ENCODE measurements around the gene LCAT. TPM values are rescaled to one million over a fixed set of nuclear protein-coding genes. Genes with fewer than 3 reads are reported as not detected.

Gene LCAT
- total and polyA plus RNA-seq, 4 donors, result 8.4 to 43.9 (median 21.9) TPM

DNA sequence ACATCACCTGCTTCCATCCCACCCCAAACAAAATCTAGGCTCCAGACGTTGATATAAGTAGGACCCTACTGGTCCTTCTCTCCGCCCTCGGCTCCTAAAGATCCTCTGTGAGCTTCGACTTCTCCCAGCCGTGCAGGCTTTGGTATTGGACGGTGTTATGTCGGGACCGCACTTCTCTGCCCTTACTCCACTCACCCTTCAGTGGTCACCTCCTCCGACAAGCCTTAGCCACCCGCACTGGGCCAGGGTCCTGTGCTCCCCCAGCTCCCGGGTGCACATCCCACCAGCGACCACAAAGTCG, 8.9 kb downstream of the LCAT start:
- peaks cover 0 to 39% (median 7%) of the 10 kb centered on the region in 4 donors for H3K36me3 ChIP-seq (ENCODE audit: control insufficient read depth in 4 of 4, insufficient read depth in 4 of 4, low read length in 4 of 4)
- no peaks in the 10 kb centered on the region for H3K27me3 ChIP-seq (ENCODE audit: control insufficient read depth in 3 of 3, insufficient read depth in 3 of 3, low read length in 2 of 3)
- peak overlapping the region; percentile 38 to 94 for H3K27ac ChIP-seq (ENCODE audit: low read depth in 1 of 2, low read length in 1 of 2)
- 50 to 70% methylated on average over 13 of the region's 13 CpGs for WGBS, 2 donors
- TF ChIP-seq, protein P1, sequence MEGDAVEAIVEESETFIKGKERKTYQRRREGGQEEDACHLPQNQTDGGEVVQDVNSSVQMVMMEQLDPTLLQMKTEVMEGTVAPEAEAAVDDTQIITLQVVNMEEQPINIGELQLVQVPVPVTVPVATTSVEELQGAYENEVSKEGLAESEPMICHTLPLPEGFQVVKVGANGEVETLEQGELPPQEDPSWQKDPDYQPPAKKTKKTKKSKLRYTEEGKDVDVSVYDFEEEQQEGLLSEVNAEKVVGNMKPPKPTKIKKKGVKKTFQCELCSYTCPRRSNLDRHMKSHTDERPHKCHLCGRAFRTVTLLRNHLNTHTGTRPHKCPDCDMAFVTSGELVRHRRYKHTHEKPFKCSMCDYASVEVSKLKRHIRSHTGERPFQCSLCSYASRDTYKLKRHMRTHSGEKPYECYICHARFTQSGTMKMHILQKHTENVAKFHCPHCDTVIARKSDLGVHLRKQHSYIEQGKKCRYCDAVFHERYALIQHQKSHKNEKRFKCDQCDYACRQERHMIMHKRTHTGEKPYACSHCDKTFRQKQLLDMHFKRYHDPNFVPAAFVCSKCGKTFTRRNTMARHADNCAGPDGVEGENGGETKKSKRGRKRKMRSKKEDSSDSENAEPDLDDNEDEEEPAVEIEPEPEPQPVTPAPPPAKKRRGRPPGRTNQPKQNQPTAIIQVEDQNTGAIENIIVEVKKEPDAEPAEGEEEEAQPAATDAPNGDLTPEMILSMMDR (IDR thresholded peaks at IDR 0.05; ENCODE audit: control extremely low read depth, extremely low read depth), result no peak
- H3K4me1 ChIP-seq (ENCODE audit: control insufficient read depth in 5 of 5, insufficient read depth in 5 of 5, low read length in 5 of 5), result peaks cover 0 to 23% (median 5%) of the 10 kb centered on the region in 5 donors
- ATAC-seq (ENCODE audit: insufficient read depth, low FRiP score) (no peak), DNase-seq (peak in 2 of 3 donors; percentile 29 to 33)
- H3K4me3 ChIP-seq, result peak overlapping the region; percentile 20
- no peaks in the 10 kb centered on the region for H3K9me3 ChIP-seq (ENCODE audit: control insufficient read depth in 4 of 4, insufficient read depth in 3 of 4, low read length in 3 of 4)
- H3K9ac ChIP-seq (ENCODE audit: insufficient read depth in 1 of 2, low read length in 2 of 2), result peak overlapping the region in 1 of 2 donors; percentile 43

DNA sequence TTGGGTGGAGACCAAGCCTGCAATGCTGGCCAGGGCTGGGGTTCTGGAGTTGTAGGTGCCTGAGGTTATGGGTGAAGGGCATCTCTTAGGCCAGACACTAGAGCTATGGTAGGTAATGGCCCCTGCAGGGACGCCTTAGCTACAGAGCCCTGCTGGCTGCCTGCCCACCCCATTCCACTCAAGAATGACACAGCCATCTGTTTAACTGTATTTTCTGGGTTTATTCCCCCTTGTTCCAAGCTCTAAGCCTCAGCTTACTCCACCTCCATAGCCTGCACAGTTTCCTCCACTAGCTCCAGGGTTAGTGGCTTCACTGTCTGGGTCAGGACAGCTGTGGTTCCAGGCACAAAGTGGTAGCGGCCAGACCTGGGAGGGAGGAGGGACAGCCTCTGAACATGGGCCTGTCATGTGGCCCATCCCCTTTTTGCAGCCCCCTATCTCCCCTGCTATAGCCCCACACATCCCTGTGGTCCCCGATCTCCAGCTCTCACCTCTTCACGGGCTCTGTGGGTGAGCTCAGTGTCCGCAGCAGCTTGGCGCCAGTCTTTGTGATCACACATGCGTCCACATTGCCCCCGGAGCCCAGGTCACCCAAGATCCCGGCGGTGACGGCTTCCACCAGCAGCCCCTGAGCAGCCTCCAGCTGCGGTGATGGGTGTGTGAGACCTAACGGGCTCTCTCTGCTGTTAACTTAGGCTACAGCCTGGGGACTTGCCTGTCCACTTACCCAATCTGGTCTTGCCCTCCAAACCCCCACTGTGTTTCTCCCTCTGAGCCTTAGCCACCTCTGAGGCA, 9.4 kb downstream of the LCAT start:
- H3K9me3 ChIP-seq (ENCODE audit: control insufficient read depth in 4 of 4, insufficient read depth in 3 of 4, low read length in 3 of 4), result no peaks in the 10 kb centered on the region
- TF ChIP-seq, protein P1 (IDR thresholded peaks at IDR 0.05; ENCODE audit: control extremely low read depth, extremely low read depth), result no peak
- H3K27ac ChIP-seq (ENCODE audit: low read depth in 1 of 2, low read length in 1 of 2), result peak overlapping the region in 1 of 2 donors; percentile 94
- no peaks in the 10 kb centered on the region for H3K27me3 ChIP-seq (ENCODE audit: control insufficient read depth in 3 of 3, insufficient read depth in 3 of 3, low read length in 2 of 3)
- no peak overlapping the region for H3K4me3 ChIP-seq
- 70 to 85% methylated on average over 13 of the region's 13 CpGs for WGBS, 2 donors
- ATAC-seq (ENCODE audit: insufficient read depth, low FRiP score), result no peak
- H3K36me3 ChIP-seq (ENCODE audit: control insufficient read depth in 4 of 4, insufficient read depth in 4 of 4, low read length in 4 of 4), result peaks cover 0 to 38% (median 10%) of the 10 kb centered on the region in 4 donors
- peaks cover 0 to 23% (median 5%) of the 10 kb centered on the region in 5 donors for H3K4me1 ChIP-seq (ENCODE audit: control insufficient read depth in 5 of 5, insufficient read depth in 5 of 5, low read length in 5 of 5)
- H3K9ac ChIP-seq (ENCODE audit: insufficient read depth in 1 of 2, low read length in 2 of 2), result peak overlapping the region in 1 of 2 donors; percentile 43
- no peak for DNase-seq

DNA sequence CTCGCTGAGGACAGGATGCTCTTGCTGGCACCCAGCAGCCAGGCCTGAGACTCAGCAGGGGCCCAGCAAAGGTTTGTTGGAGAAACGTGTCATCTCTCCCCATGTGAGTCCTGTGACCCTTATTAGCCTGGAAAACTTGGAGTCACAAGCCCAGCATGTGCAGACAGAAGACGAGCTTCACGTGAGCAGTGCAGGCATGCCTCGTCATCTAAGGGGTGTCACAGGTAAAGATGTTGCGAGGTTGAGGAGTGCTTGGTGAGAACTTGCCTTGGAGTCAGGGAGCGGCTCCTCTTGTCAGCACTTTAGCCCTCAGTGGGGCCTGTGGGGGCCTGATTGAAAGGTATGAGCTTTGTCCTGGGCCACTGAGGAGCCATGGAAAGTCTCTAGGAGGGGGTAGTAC, 10.1 kb downstream of the LCAT start:
- H3K9ac ChIP-seq (ENCODE audit: insufficient read depth in 1 of 2, low read length in 2 of 2), result no peak overlapping the region
- no peaks in the 10 kb centered on the region for H3K9me3 ChIP-seq (ENCODE audit: control insufficient read depth in 4 of 4, insufficient read depth in 3 of 4, low read length in 3 of 4)
- ATAC-seq (ENCODE audit: insufficient read depth, low FRiP score) (no peak), DNase-seq (no peak)
- H3K27ac ChIP-seq (ENCODE audit: low read depth in 1 of 2, low read length in 1 of 2), result no peak overlapping the region
- H3K36me3 ChIP-seq (ENCODE audit: control insufficient read depth in 4 of 4, insufficient read depth in 4 of 4, low read length in 4 of 4), result peaks cover 0 to 36% (median 13%) of the 10 kb centered on the region in 4 donors
- H3K27me3 ChIP-seq (ENCODE audit: control insufficient read depth in 3 of 3, insufficient read depth in 3 of 3, low read length in 2 of 3), result no peaks in the 10 kb centered on the region
- TF ChIP-seq, protein P1 (IDR thresholded peaks at IDR 0.05; ENCODE audit: control extremely low read depth, extremely low read depth), result no peak
- 86 to 90% methylated on average over 7 of the region's 7 CpGs for WGBS, 2 donors
- peaks cover 0 to 23% (median 5%) of the 10 kb centered on the region in 5 donors for H3K4me1 ChIP-seq (ENCODE audit: control insufficient read depth in 5 of 5, insufficient read depth in 5 of 5, low read length in 5 of 5)
- no peak overlapping the region for H3K4me3 ChIP-seq
